ENCODE results near the gene NQO2.
A peak's percentile ranks its signal among the peaks of the same experiment; 100 is the strongest.
"Not testable (repeated sequence)": the region's sequence is repeated elsewhere in the genome, so short reads cannot be mapped to it uniquely, and the experiment has no call there.

The NQO2 gene

DNA sequence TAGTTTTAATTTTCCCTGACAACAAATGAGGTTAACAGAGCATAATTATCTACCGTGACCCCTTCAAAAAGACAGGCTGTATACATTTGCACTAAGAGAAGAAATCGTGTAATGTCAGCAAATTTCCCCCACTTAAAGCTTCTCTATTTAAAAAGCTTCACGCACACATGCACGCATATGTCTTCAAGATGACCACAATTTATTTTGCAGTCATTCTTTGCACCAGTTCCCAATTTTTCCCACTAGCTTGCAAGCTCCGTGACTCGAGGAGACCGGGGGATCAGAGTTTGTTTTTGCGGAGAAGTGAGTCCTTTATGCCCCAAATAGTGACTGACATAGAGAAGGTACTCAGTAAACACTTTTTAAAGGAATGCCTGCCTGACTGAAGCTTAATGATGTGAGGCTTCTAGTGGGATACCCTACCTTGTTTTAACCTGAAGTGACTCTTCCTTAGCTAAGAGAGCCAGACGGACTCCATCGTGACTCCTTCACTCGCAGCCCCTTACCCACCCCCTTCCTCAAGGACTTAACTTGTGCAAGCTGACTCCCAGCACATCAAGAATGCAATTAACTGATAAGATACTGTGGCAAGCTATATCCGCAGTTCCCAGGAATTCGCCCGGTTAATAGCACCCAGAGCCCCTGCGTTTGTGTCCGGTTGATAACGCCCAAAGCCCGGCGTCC, 9.3 kb upstream of the NQO2 start:
- DNase-seq, result peak; percentile 46 to 47

DNA sequence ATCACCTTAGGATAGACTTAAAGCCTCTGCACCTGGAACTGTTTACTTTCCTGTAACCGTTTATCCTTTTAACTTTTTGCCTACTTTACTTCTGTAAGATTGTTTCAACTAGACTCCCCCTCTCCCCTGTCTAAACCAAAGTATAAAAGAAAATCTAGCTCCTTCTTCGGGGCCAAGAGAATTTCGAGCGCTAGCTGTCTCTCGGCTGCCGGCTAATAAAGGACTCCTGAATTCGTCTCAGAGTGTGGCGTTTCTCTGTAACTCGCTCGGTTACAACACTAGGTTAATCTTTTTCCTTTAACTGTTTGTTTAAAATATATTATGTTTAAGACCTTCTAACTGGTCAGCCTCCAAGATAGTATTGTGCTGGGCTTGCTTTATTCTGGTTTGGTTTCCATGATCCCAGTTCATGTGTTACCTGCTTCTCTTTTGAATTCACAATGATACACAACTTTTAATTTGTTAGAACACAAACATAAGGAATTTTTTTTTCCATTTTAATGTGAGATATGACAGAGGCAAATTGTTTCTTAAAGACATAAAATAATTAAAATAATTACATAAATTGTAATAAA, 8.7 kb upstream of the NQO2 start:
- DNase-seq, result peak in 1 of 2 experiments; percentile 42

DNA sequence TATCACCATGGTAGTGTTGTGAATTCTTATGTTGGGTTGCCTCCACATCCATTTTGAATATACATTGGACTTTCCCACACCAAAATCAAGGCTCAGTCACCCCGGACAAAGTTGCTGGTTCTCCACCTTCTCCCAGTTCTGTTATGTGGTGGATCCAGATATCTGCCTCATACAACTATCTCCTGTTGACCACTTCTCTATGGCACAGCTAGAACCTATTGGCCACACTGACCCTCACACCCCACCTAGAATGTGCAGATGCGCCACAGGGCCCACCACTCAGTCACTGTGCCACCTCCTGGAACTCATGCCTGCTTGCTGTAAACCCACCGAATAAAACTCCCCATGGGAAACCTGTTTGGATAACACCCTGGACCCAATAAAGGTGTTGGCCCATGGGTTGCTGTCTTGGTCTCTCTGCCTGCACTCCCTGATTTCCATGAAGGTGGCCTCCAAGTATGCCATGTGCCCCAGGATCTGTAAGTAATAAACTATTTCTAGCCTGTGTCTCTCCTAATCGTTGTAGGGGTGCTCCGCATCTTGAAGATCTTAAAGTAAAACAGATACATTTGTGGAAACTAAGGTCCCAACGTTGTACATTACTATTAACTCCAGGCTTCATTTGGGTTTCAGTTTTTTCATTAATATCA, 7.2 kb upstream of the NQO2 start:
- DNase-seq, result no peak

DNA sequence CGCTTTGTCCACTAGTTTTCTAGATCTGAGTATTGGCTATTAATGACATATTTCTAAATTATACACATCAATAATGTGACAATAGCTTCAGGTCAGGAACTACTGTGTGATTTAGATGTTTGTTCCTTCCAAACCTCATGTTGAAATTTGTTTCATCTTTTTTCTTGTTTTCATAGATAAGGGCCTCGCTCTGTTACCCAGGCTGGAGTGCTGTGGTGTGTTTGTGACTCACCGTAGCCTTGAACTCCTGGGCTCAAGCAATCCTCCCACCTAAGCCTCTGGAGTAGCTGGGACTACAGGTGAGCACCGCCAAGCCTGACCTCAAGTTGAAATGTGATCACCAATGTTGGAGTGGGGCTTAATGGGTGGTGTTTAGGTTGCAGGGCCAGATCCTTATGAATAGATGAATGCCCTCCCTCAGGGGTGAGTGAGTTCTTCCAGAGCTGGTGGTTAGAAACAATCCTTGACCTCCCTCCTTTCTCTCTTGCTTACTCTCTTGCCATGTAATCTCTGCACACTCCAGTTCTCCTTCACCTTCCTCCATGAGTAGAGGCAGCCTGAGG, 5.9 kb upstream of the NQO2 start:
- DNase-seq, result no peak

DNA sequence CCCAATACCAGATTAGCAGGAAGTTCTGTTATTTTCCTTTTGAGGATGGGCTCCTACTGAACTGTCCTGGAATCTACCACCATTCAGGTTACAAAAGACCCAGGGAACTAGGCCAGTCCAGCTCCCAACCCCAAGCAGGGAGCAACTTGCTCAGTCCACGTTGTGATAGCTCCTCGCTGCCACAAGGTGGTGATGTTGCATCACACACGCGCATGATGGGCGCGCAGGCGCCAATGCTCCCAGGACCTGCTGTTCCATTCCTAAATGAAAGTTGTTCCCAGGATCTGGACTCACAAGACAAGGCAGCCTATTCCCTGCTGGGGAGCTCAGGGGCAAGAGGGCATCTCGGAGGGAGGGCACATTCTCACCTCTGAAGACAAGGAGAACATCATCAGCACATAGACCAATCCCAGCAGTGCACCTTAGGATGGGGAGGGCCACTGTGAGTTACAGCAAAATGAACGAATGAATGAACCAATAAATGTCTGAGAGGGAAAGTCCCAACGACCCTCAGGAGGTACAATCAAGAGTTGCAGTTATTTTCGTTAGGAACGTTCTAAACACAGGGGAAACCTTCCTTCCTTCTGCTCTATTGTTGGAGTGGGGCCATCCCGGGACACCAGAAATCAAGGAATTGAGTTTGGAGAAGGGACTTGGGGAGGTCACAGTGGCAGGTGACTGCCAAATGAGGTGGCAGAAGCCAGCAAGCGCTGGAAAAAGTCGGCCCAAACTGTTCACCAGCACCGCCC, 1.3 kb upstream of the NQO2 start:
- peak in 1 of 2 experiments; percentile 38 for DNase-seq

DNA sequence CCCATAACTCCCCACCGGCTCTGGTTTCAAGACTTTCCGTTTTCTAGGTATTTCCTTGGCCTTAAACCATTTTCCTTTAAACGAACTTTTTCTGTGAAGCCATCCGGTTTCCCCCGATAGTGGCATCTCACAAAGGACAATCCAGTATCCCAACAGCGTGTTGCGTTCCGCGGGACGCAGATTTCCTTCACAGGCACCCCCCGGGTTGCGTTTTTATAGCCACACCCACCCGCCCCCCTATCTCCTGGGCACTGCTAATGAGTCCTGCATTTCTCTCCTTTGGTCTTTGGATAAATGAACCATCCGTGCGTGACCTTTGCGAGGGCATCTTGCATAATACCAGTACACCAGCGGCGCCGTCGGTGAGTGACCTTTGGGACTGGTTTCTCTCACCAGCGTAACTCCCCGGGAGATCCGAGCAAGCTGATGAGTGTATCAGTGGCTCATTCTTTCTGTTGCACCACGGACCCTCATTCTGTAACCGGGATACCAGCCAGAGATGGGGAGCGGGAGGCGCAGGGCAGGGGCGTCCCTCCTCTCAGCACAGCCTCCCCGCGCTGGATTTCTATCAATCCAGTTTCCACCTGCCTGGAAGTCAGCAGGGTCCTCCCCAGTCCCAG, 586 bp upstream of the NQO2 start:
- peak in 1 of 2 experiments; percentile 72 for DNase-seq

DNA sequence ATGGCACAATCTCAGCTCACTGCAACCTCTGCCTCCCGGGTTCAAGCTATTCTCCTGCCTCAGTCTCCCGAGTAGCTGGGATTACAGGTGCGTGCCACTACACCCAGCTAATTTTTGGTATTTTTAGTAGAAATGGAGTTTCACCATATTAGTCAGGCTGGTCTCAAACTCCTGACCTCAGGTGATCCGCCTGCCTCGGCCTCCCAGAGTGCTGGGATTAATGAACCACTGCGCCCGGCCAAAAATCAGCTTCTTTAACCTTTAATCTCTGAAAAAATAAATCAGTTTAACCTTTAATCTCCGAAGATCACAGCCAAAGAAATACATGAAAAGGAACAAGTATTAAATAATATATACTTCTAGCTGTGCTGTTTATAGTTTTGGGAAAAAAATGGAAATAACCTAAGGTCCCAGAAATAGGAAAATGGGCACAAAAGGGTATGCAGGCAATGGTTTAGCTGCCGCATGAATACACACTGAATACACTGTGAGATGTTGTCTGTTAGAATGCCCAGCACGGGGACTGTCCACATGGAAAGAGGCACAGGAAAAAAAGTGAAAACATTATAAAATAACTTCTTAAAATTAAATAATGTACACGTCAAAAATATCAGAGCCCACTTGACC, 1.6 kb downstream of the NQO2 start:
- DNase-seq, result no peak

DNA sequence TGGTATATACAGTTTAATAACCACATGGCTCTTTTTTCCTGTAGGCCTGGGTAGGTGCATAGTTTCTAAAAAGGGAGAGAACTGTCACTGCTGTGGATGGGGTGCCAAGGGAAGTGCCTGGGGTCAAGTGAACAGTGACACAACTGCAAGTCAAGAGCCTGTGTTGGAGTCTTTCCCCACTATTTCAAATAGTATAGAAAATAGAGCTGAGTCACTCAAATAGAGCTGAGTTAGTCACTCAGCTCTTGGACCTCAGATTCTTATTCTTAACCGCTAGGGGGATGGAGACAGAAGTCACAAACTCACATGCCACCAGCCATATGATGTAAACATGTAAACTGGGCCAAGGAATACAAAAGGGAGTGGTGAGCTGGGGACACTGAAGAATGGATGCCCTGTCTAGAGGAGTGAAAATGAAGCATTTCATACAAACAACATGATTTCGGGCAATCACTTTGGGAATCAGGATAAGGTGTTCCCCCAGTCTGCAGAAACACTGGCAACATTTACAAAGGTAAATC, 2.1 kb downstream of the NQO2 start:
- DNase-seq, result peak; percentile 35 to 56

DNA sequence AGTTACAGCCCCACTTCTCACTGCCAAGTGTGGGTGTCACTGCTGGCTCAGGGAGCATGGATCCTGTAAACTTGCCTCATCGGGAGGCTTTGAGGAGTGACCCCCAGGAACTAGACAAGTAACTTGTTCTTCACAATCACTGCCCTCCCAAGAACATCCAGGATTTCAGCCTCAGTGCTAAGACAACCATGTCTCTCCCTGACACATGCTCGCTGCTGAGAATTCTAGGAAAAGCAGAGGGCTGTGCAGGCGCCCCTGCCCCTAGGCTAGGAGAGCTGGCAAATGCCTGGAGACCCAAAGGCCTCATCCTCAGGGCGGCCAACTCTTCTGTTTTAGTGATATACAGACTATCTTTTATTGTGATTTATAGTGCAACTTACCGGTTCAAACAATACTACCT, 3.5 kb downstream of the NQO2 start:
- DNase-seq, result not testable (repeated sequence)

DNA sequence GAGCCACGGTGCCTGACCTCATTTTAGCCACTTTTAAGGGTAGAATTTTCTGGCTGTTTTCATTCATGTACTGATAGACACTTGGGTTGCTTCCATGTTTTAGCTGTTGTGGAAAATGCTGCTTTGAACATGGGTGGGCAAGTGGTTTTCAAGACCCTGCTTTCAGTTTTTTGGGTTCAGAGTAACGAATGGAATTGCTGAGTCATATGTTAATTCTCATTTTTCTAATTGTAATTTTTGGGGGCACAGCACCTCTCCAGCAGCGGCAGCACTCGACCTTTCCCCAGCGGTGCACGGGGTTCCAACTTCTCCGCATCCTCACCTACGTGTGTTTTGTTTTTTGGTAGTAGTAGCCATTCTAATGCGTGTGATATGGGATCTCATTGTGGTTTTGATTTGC, 5.4 kb downstream of the NQO2 start:
- no peak for DNase-seq

DNA sequence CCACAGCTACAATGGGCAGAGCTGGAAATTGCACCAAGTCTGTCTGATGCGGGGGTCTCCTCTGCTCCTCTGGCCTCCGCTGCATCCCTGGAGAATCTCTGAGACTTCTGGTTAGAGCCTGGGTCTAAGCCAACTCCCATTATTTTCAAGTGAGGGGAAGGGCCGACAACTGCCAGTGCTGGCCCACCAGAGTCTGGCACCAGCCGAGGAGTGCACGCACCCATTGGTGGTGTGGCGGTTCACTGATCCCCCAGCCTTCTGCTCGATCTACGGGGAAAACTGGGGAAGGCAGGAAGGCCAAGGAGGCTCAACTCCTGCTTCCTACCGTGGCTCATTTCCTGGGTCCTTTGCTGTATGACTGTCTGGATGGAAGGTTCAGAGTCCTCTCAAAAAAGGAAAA, 6.2 kb downstream of the NQO2 start:
- DNase-seq, result no peak

DNA sequence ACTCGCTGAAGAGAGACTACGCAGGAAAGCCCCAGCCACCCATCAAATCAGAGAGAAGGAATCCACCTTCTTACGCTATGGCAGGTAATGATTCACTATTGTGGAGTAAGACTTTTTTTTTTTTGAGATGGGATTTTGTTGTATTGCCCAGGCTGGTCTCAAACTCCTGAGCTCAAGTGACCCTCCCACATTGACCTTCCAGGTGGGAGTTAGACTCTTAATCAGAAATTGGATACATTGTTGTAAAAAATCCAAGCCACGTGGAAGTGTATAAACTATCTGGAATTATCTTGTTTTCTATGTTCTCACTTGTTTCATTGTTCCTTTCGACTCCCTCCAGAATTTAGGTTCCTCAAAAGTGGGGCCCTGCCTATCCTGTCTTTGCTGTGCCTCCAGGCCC, 6.8 kb downstream of the NQO2 start:
- DNase-seq, result no peak

DNA sequence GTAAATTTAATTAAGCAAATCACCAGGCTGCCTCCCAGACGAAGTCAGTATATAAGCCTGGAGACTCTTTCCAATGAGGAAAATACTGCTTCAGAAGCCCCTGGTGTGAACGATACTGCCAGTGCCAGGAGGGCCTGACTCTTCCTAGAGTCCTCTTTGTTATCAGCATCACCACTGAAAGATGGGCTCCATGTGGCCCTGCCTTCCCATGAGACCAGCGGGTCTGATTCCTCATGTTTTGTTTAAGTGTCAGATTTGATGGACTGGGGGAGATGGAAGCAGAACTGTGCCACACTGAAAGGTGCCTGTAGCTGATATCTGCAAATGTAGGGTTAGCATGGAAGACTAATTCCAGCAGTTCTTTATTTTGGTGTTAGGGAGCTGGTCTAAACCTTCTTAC, 7.9 kb downstream of the NQO2 start:
- DNase-seq, result no peak

DNA sequence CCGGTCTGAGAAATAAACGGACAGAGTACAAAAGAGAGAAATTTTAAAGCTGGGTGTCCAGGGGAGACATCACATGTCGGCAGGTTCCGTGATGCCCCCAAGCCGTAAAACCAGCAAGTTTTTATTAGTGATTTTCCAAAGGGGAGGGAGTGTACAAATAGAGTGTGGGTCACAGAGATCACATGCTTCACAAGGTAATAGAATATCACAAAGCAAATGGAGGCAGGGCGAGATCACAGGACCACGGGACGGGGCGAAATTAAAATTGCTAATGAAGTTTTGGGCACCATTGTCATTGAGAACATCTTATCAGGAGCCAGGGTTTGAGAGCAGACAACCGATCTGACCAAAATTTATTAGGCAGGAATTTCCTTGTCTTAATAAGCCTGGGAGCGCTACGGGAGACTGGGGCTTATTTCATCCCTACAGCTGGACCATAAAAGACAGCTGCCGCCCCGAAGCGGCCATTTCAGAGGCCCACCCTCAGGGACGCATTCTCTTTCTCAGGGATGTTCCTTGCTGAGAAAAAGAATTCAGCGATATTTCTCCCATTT, 9.1 kb downstream of the NQO2 start:
- DNase-seq, result not testable (repeated sequence)

DNA sequence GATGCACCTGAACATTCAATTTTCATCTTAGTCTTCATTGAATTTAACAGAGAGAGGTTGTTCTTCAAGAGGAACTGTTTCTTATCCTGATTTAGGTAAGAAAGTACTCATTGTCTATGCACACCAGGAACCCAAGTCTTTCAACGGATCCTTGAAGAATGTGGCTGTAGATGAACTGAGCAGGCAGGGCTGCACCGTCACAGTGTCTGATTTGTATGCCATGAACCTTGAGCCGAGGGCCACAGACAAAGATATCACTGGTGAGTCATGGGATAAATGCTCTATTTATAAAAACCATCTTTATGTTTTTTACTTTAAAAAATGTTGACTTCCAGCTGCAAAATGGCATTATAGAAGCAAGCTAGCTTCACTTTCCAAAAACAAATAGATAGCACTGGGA, 10.2 kb downstream of the NQO2 start:
- DNase-seq, result no peak

DNA sequence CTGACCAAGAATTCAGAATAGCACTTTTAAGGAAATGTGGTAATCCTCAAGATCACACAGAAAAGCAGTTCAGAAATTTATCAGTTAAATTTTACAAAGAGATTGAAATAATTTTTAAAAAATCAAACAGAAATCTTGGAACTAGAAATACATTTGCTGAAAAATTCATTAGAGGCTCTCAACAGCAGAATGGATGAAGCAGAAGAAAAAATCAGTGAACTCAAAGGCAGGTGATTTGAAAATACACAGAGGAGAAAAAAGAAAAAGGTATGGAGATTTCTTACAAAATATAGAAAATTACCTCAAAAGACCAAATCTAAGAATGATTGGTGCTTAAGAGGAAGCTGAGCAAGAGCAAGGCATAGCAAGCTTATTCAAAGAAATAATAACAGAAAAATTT, 11.5 kb downstream of the NQO2 start:
- no peak for DNase-seq

DNA sequence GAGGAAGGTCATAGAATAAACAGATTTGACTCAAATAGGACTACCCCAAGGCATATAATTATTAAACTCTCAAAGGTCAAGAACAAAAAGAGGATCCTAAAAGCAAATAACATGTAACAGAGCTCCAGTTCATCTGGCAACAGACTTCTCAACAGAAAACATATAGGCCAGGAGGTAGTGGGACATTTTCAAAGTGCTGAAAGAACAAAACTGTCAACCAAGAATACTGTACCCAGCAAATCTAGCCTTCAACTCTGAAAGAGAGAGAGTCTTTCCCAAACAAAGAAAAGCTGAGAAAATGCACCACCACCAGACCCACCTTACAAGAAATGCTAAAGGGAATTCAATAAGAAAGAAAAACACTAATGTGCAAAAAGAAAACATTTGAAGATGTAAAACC, 11.9 kb downstream of the NQO2 start:
- DNase-seq, result no peak

DNA sequence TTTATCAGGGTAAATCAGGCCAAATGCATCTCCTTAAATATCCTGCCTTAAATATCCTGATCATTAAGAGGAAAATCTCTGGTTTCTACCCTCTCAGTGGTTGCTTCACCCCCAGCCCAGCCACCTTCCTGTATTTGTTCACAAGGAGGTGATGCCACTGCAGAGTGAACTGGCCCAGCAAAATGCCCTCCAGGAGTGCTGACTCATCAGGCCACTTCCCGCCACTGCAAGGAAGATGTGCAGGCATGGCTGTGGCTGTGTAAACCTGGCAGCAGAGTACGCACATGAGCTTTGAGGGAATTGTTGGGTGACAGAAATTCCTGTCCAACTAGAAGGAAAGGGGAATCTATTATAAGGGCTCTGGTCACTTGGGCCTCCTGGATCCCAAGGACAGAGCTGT, 13.8 kb downstream of the NQO2 start:
- DNase-seq, result no peak

DNA sequence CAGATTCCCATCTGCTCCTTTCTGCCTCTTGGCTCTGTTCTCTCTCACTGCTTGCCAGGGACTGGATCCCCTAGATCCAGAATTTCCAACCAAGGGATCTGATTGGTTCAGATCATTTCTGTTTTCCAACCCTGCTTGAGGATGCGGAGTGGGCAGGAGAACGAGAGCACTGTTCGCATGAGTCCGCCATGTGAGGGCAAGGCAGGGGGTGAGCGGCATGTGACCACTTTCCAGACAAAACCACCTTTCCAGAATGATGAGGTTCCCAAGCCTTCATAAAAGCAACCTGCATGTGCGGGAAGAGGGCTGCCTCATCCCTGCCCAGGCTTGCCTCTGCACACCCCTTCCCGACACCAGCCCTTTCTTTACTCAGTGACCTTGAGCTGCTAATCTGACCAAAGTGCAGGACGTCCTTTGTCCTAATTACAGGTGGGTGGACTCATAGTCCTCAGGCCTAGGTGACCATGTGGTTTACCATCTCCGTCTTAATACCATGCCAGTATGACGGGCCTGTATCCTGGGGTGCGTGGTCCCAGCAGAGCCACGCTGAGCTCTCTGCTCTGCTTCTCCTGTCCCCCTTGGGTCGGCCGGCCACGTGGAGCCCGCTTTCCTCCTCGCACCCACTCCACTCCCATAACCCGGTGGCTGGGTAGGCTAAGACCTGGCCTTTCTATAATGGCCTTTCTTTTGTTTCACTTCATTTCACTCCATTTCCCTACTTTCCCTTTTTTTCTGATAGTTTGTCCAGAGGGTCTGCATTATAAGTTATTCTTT, 14.4 kb downstream of the NQO2 start:
- DNase-seq, result no peak

DNA sequence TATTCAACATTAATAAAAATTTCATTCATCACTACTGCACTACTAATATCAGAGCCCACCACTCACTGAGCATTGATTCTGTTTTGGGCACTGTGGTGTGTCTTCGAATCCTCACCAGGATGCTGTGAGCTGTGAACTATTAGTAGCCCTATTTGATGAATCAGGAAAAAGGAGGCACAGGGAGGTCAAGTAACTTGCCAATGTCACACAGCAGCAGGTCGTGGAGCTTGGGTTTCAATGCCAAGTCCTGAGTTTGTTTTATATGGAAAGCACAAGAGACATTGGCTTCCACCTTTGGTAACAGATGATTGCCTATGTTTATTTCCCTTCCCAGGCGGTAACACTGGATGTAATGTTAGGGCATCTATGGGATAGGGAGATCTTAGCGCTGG, 15.0 kb downstream of the NQO2 start:
- DNase-seq, result no peak

DNA sequence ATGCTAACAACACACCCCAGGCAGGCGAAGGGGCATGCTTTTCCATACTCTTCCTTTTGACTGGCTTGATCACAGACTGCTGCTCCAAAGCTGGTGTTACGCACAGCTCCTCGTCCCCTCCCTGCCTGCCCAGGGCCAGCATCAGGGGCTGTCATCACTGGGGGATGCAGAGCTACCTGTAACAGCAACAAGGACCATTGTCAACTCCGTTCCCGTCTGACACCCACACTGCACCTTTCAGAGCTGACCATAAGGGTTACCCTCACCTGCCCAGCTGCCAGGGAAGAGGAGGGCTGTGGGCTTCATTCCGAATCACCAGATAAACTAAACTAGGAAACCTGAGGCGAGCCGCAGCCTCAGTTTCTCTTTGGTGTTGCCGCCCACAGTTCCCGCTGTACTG, 15.4 kb downstream of the NQO2 start:
- no peak for DNase-seq
